ENCODE results near the gene PRKACB.

DNA sequence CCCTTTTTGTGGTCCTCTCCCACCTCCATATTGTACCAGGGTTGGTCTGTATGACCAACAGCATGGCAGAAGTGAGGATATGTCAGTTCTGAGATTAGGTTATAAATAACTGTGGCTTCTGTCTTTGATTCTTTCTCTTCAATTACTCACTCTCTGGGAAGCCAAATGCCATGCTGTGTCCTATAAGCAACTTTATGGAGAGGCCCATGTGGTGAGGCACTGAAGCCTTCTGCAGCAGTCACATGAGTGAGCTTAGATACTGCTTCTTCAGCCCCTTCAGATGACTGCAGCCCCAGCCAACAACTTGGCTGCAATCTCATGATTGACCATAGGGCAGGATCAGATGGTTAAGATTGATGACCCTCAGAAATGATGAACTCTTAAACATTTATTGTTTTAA lies 123.4 kb downstream of the PRKACB start:
- TF ChIP-seq, protein P1, sequence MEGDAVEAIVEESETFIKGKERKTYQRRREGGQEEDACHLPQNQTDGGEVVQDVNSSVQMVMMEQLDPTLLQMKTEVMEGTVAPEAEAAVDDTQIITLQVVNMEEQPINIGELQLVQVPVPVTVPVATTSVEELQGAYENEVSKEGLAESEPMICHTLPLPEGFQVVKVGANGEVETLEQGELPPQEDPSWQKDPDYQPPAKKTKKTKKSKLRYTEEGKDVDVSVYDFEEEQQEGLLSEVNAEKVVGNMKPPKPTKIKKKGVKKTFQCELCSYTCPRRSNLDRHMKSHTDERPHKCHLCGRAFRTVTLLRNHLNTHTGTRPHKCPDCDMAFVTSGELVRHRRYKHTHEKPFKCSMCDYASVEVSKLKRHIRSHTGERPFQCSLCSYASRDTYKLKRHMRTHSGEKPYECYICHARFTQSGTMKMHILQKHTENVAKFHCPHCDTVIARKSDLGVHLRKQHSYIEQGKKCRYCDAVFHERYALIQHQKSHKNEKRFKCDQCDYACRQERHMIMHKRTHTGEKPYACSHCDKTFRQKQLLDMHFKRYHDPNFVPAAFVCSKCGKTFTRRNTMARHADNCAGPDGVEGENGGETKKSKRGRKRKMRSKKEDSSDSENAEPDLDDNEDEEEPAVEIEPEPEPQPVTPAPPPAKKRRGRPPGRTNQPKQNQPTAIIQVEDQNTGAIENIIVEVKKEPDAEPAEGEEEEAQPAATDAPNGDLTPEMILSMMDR (IDR thresholded peaks at IDR 0.05; ENCODE audit: low read depth, low read length, missing input control) = no peak
- TF ChIP-seq, protein P2, sequence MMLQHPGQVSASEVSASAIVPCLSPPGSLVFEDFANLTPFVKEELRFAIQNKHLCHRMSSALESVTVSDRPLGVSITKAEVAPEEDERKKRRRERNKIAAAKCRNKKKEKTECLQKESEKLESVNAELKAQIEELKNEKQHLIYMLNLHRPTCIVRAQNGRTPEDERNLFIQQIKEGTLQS (IDR thresholded peaks at IDR 0.05) = no peak
- TF ChIP-seq RAD21 (IDR thresholded peaks at IDR 0.05) = no peak
- TF ChIP-seq, protein P3, sequence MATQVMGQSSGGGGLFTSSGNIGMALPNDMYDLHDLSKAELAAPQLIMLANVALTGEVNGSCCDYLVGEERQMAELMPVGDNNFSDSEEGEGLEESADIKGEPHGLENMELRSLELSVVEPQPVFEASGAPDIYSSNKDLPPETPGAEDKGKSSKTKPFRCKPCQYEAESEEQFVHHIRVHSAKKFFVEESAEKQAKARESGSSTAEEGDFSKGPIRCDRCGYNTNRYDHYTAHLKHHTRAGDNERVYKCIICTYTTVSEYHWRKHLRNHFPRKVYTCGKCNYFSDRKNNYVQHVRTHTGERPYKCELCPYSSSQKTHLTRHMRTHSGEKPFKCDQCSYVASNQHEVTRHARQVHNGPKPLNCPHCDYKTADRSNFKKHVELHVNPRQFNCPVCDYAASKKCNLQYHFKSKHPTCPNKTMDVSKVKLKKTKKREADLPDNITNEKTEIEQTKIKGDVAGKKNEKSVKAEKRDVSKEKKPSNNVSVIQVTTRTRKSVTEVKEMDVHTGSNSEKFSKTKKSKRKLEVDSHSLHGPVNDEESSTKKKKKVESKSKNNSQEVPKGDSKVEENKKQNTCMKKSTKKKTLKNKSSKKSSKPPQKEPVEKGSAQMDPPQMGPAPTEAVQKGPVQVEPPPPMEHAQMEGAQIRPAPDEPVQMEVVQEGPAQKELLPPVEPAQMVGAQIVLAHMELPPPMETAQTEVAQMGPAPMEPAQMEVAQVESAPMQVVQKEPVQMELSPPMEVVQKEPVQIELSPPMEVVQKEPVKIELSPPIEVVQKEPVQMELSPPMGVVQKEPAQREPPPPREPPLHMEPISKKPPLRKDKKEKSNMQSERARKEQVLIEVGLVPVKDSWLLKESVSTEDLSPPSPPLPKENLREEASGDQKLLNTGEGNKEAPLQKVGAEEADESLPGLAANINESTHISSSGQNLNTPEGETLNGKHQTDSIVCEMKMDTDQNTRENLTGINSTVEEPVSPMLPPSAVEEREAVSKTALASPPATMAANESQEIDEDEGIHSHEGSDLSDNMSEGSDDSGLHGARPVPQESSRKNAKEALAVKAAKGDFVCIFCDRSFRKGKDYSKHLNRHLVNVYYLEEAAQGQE (IDR thresholded peaks at IDR 0.05) = no peak
- TF ChIP-seq JUND (IDR thresholded peaks at IDR 0.05) = no peak
- TF ChIP-seq FOXA1 (IDR thresholded peaks at IDR 0.05) = no peak
- no peak for TF ChIP-seq GABPA (IDR thresholded peaks at IDR 0.05 in 1 of 2, conservative IDR thresholded peaks at IDR 0.05 in 1 of 2)
- TF ChIP-seq SP1 (IDR thresholded peaks at IDR 0.05) = no peak
- TF ChIP-seq, protein P4, sequence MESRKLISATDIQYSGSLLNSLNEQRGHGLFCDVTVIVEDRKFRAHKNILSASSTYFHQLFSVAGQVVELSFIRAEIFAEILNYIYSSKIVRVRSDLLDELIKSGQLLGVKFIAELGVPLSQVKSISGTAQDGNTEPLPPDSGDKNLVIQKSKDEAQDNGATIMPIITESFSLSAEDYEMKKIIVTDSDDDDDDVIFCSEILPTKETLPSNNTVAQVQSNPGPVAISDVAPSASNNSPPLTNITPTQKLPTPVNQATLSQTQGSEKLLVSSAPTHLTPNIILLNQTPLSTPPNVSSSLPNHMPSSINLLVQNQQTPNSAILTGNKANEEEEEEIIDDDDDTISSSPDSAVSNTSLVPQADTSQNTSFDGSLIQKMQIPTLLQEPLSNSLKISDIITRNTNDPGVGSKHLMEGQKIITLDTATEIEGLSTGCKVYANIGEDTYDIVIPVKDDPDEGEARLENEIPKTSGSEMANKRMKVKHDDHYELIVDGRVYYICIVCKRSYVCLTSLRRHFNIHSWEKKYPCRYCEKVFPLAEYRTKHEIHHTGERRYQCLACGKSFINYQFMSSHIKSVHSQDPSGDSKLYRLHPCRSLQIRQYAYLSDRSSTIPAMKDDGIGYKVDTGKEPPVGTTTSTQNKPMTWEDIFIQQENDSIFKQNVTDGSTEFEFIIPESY (IDR thresholded peaks at IDR 0.05) = no peak
- no peak for TF ChIP-seq HNF4A (conservative IDR thresholded peaks at IDR 0.05)
- TF ChIP-seq TAF1 (conservative IDR thresholded peaks at IDR 0.05) = no peak
- TF ChIP-seq, protein P5, sequence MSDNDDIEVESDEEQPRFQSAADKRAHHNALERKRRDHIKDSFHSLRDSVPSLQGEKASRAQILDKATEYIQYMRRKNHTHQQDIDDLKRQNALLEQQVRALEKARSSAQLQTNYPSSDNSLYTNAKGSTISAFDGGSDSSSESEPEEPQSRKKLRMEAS (IDR thresholded peaks at IDR 0.05) = no peak
- TF ChIP-seq RXRA (IDR thresholded peaks at IDR 0.05) = no peak
